NOMO-1 treated with DMSO at 0.1 percent for 48 hours (cell line): ENCODE results near the gene AMIGO2.
"Not testable (repeated sequence)": the region's sequence is repeated elsewhere in the genome, so short reads cannot be mapped to it uniquely, and the experiment has no call there.

ENCODE experiments used
- DNase-seq: peaks from one replicate; lab custom pipeline; 2025; ENCODE audit not compliant: unreplicated experiment; lab: John Stamatoyannopoulos, UW

AMIGO2 gene, protein sequence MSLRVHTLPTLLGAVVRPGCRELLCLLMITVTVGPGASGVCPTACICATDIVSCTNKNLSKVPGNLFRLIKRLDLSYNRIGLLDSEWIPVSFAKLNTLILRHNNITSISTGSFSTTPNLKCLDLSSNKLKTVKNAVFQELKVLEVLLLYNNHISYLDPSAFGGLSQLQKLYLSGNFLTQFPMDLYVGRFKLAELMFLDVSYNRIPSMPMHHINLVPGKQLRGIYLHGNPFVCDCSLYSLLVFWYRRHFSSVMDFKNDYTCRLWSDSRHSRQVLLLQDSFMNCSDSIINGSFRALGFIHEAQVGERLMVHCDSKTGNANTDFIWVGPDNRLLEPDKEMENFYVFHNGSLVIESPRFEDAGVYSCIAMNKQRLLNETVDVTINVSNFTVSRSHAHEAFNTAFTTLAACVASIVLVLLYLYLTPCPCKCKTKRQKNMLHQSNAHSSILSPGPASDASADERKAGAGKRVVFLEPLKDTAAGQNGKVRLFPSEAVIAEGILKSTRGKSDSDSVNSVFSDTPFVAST

DNA sequence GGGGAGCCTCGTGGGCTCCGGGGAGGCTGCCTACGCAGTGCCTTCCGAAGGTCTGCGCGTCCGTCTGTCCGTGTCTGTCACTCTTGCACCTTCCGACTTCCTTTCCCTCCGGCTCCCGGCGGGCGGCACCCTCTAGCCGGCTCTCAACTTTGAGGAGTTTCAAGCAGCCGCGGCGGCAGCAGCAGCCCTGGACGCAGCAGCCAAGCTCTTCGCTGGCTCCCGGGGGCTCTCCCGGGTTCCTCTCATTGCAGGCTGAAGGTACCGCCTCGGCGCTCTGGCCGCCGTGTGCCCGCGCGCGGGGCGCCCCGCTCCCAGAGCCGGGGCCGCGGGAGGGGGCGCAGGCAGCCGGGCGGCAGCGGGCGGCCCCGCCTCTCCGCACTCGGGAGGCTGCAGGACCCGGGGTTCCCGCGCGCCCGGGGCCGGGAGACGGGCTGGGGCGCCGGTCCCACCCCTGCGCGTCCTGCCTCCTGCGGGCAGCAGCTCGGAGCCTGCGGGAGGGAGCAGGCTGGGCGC is at the start of gene AMIGO2, which contains the start of gene PCED1B:
Gene AMIGO2 (minus strand): TSS at position 492 of the 513 bp plus-strand sequence. CDS start 957 bp downstream, outside the sequence.
Gene PCED1B (plus strand): TSS at position 154 of the 513 bp plus-strand sequence. CDS start 155,443 bp downstream, outside the sequence.
- DNase-seq: peak; percentile 70

- no peak for DNase-seq
These were observed 46.5 kb upstream of the AMIGO2 start for GRCh38 chr12:47126246-47126645.

DNA sequence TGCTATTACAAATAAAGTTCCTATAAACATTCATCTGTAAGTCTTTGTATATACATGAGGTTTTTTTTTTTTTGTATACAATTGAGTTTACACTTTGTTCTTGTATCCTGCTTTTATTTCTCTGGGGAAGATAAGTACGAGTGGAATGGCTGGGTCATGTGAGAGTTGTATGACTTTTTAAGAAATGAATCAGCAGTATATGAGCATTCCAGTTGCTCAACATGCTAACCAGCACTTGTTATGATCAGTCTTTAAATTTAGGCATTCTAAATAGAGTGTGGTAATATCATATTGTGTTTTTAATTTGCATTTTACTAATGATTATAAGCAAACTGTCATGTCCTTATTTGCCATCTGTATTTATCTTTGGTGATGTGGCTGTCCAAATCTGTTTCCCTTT is 44.7 kb upstream of the AMIGO2 start:
- no peak for DNase-seq

DNA sequence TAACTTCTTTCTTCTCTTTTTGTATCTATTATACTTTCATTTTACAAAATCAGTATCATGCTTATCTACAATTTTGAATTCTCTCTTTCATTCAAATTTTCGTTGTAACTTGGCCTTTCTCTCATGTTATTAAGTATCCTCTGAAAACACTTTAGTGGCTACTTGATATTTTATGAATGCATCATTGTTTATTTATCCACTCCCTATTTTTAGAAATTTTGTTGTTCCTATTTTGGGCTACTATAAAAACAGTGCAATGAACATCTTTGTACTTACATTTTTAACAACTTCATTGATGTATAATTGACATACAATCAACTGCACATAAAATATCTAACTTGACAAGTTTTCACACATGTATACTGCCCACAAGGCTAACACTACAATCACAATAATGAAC is 44.0 kb upstream of the AMIGO2 start:
- DNase-seq: no peak

- no peak for DNase-seq
These were observed 42.8 kb upstream of the AMIGO2 start for GRCh38 chr12:47122602-47123001.

- no peak for DNase-seq
These were observed 41.4 kb upstream of the AMIGO2 start for GRCh38 chr12:47121146-47121545.

DNA sequence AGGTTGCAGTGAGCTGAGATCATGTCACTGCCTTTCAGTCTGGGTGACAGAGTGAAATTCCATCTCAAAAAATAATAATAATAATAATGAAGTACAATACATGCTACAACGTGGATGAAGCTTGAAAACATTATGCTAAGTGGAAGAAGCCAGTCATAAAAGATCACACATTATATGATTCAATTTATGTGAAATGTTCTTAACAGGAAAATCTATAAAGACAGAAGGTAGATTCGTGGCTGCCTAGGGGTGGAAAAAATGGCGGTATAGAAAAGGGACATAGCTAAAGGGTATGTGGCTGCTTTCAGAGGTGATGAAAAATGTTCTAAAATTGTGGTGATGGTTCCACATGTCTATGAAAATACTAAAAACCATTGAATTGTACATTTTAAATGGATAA is 41.0 kb upstream of the AMIGO2 start:
- DNase-seq: no peak

- DNase-seq: not testable (repeated sequence)
These were observed 37.5 kb upstream of the AMIGO2 start for GRCh38 chr12:47117305-47117704.

DNA sequence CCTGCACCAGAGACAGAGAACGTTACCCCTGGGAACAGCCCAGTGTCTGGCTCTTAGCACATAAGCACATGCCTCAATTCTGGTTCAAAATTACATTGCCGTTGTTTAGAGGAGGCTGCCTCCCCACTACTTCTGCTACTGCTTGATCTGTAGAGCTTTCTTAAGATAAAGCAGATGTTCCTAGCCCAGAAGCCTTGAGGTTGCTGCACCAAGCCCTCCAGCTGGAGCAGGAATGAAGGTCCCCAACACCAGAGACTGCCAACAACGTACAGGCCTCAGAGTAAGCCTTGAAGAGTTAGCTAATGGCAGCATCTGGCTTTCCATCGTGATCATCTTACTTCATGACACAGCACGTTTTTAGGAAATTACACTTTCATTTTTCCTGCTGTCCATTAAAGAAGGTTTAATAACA is 34.7 kb upstream of the AMIGO2 start:
- DNase-seq: no peak

- no peak for DNase-seq
These were observed 32.9 kb upstream of the AMIGO2 start for GRCh38 chr12:47112679-47113078.

- DNase-seq: no peak
These were observed 32.1 kb upstream of the AMIGO2 start for GRCh38 chr12:47111854-47112253.

DNA sequence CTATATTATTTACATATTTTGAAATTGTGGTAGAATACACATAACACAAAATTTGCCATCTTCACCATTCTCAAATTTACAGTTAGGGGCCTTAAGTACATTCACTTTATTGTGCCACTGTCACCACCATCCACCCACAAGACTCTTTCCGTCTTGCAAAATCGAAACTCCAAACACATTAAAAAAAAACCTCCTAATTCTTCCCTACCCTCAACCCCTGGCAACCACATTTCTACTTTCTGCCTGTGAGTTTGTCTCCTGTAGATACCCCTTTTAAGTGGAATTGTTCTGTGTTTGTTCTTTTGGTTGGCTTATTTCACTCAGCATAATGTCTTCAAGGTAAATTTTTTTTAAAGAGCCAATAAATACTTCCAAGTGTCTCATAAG is 31.6 kb upstream of the AMIGO2 start:
- peak; percentile 78 for DNase-seq

GRCh38 chr12:47110718-47111391 is 31.1 kb upstream of the AMIGO2 start:
- no peak for DNase-seq

DNA sequence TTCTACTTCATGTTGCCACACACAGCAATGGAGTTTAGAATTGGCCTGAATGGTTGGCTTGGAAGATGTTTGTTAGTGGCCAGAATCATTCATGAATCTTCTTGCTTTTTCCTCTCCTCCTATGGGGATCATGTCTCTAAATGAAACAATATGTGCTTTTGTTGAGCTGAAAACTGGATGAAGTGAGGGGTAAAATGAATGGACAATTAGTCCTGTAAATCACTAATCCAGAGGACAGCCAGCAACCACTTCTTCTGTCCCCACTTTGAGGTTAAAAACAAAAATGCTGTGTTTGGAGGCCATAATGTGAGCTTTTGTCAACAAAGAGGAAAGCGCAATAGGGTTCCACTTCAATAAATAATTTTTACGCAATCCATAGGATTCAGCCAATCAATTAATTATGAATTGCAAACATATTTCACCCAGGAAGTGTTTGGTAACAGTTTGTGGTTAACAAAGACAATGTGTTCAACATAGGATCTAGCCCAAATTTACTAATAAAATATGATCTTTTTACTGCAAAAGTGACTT is 30.3 kb upstream of the AMIGO2 start:
- no peak for DNase-seq

DNA sequence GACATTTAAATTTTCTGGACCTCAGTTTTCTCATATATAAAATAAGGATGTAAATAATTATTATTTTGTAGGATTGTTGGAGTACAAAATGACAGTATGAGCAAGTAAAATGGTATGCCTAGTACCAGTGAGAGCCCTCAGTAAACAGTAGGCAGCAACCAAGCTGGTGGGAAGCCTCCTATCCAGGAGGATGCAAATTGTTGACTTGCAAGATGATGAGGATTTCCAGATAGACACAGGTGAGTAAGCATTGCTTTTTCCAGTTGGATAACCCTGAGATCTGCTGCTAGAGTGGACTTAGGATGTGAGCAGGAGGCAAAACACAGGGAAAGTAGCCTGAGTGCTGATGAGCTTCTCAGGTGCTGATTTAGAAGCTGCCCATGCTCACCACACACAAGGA is 28.2 kb upstream of the AMIGO2 start:
- DNase-seq: no peak

DNA sequence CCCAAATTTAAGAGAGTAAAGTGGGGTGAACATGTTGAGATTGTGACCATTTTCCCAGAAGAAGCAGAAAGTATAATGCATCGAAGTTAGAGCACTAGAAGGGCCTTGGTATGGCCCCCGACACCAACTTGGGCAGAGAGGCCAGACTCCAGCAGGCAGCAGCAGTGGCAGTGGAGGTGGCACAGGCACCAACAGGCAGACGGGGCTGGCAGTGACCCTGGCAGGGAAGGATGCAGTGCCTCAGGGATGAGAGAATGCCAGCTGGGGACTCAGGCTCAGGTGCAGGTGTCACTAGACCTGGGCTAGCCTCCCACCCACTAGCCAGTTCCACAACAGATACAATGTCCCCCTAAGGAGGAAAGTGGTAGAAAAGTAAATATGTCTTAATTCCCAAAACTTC is 27.7 kb upstream of the AMIGO2 start:
- no peak for DNase-seq

- DNase-seq: no peak
These were observed 26.3 kb upstream of the AMIGO2 start for GRCh38 chr12:47105914-47106674.

DNA sequence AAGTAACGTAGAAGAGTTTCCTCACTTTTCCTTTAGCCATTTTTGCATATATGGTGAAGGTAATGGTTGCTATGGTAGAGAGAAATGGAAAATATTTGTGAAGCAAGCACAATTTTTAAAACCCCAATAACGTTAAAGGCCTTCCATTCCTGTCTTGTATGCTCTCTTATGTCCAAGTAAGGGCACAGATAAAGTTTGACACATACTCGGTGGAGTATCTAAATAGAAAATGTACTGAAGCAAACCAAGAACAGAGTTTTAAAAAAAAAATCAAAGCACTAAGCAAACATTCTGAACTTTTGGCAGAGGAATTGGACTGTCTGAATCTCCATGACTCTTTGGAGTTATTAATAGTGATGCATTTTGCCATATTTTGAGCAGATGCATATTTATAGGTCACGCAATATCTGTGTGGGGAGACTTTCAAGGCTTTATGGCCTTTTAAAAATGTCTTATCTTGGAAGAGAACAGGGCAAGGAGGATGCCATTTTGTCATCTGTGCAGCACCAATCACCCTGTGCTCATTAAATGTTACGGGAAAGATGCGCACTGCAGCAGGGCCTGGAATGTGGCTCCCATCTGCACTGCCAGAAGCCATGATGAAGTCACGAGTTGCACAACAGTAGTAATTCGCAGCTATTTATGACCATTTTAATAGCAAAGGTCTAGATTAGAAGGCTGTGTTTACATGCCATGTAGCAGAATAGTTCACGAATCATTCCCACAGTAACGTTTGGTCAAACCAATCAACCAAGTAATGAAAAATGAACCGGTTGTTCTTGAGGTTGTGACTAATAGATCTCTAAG is 23.3 kb upstream of the AMIGO2 start:
- no peak for DNase-seq

DNA sequence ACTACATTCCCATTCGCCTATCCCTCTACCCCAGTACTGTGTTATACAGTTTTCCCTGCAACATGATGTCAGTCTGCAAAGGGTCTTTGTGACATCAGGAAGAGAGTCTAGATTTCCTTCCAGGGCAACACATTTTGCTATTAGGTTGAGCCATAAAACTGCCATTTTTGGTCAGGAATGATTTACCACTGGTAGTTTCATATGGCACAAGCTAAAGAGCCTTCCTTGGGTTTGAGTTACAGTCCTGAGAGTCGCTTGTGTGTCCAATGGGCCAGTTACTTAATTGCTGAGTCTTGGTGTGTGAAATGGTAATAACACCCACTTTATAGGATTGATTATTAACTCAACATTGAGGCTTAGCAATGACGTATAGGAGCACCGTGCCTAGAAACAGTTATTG is 22.6 kb upstream of the AMIGO2 start:
- DNase-seq: no peak

DNA sequence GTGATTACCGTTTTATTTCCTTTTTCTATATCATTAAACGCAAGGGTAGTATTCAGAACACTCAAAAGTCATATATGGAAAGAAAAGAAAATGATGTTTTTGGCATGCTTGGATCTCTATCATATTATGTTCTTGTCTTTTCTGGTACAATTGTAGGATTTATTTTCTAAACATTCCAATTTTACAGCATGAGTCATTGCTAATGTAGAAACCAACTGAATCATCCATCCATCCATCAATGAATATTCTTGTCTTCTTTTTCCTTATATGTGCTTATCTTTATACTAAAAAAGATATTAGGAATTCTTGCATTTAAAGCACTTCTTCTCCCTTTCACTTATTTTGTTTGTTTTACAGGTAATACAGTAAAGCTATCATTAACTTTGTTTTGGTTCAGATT is 20.4 kb upstream of the AMIGO2 start:
- DNase-seq: no peak
